Smooth muscle cell of the umbilical artery (primary cell): ENCODE measurements around the gene IKBIP. TPM values are rescaled to one million over a fixed set of nuclear protein-coding genes. Genes with fewer than 3 reads are reported as not detected.

Source experiments
- total RNA-seq: library from RNA; depleted of rRNA; stranded (reverse); fragments of >200 nt; gene quantifications from 2 replicates; pipeline ENCODE4 v1.2.3, GENCODE V29; 2014

IKBIP gene
- total RNA-seq, result 120 and 128 TPM in 2 replicates

GRCh38 chr12:98644712-98645571 is at the start of gene IKBIP, which contains the start of gene APAF1:
Gene IKBIP (minus strand): TSS chr12:98644788. CDS start chr12:98644701, 87 bp downstream.
Gene APAF1 (plus strand): TSS chr12:98645290. CDS start chr12:98648360, 3,070 bp downstream.

GRCh38 chr12:98593351-98594049 is 51.1 kb downstream of the IKBIP start, which contains the start of gene SLC25A3:
Gene SLC25A3 (plus strand): TSS chr12:98593686. CDS start chr12:98593979, 293 bp downstream.

Other genes with a start within 250 kb of the IKBIP start
- 52.6 and 93.8 TPM in 2 replicates for gene TMPO, start 129.2 kb downstream of the IKBIP start, total RNA-seq
- gene SLC25A3, start 51.1 kb downstream of the IKBIP start, total RNA-seq, result 593 and 623 TPM in 2 replicates
- gene APAF1, start 502 bp upstream of the IKBIP start, total RNA-seq, result 40.7 and 45.6 TPM in 2 replicates